ENCODE results near the gene GRK5.

- TF ChIP-seq EP300 (IDR thresholded peaks at IDR 0.05; ENCODE audit: low read depth) (no peak), CTCF (IDR thresholded peaks at IDR 0.05) (no peak), POLR2A (IDR thresholded peaks at IDR 0.05) (no peak), POLR2AphosphoS5 (IDR thresholded peaks at IDR 0.05) (no peak)
These were observed 146.1 kb downstream of the GRK5 start for GRCh38 chr10:119353421-119353820.
